Endothelial cell of umbilical vein (primary cell): Measurements from ENCODE around the gene GLRA1.

Experiments used
- CTCF ChIP-seq, 2 donors: IDR thresholded peaks; 1 replicate in 1 of 2; 2 replicates in 1 of 2; pipeline ENCODE4 v1.5.1; 2011; ENCODE audit warnings: low read length in 2 of 2, mild to moderate bottlenecking in 2 of 2, moderate library complexity in 2 of 2, control low read depth in 1 of 2, inconsistent platforms in 1 of 2, low read depth in 1 of 2; ENCODE audit not compliant: insufficient read depth in 1 of 2; ENCODE audit errors: extremely low read depth in 1 of 2
- EZH2 ChIP-seq: IDR thresholded peaks from 2 replicates; pipeline ENCODE4 v1.6.1; 2012; ENCODE audit warnings: borderline replicate concordance, low read depth, mild to moderate bottlenecking, moderate library complexity, low read length, inconsistent platforms; ENCODE audit not compliant: severe bottlenecking
- GATA2 ChIP-seq: IDR thresholded peaks from 2 replicates; pipeline ENCODE4 v1.7.0; 2011; ENCODE audit warnings: low read depth, mild to moderate bottlenecking, moderate library complexity, mixed read lengths, low read length; ENCODE audit not compliant: insufficient read length, insufficient read depth
- MYC ChIP-seq: IDR thresholded peaks from one replicate; pipeline ENCODE4 v1.6.1; 2011; ENCODE audit warnings: mild to moderate bottlenecking, low read depth, low read length
- POLR2AphosphoS5 ChIP-seq: IDR thresholded peaks from 2 replicates; pipeline ENCODE4 v1.6.1; 2012; ENCODE audit warnings: low read depth, mild to moderate bottlenecking, control low read depth, low read length, moderate library complexity; ENCODE audit not compliant: insufficient read depth
- TF ChIP-seq, protein P1 (sequence below): IDR thresholded peaks from 2 replicates; pipeline ENCODE4 v1.6.1; 2011; ENCODE audit not compliant: insufficient read depth, insufficient read length

DNA sequence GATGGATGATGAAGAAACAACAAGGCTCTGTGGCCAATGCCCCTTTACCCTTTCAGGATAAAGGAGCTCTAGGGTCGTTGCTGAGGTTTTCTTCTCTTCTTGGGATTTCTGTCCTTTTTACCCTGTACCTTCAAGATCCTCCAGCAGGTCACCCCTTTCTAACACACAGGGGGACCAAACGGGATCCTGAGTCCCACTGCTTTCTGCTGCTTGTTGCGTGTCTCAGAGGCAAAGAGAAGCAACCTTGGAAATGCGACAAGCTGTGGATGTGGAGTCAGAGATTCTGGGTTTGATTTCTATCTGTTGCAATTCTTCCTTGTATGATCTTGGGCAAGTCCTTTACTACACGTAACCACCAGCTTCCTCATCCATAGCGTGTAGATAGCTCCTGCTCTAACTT lies 20.5 kb downstream of the GLRA1 start:
- no peak for TF ChIP-seq CTCF (IDR thresholded peaks at IDR 0.05; ENCODE audit: extremely low read depth in 1 of 2, insufficient read depth in 1 of 2, low read depth in 1 of 2, low read length in 2 of 2)
- TF ChIP-seq EZH2 = no peak
- TF ChIP-seq POLR2AphosphoS5 = no peak
- TF ChIP-seq, protein P1, sequence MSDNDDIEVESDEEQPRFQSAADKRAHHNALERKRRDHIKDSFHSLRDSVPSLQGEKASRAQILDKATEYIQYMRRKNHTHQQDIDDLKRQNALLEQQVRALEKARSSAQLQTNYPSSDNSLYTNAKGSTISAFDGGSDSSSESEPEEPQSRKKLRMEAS = no peak
- no peak for TF ChIP-seq MYC
- TF ChIP-seq GATA2 = no peak
